Measurements from ENCODE around the gene CCDC146.

CCDC146 gene

DNA sequence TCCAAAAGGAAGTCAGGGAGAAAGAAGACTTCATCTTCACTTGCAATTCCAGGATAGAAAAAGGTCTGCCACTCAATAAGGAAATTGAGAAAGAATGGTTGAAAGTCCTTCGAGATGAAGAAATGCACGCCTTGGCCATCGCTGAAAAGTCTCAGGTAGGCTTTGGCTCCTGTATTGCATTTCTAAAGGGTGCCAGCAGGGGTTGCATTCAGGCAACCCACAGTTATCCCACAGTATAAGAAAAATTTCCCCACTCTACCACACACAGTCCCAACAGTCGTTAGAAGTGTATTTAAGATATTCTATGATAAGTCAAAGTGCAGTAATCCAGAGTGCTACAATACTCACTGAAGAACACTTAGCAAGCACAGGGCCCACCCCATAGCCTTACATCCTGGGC, 170.6 kb downstream of the CCDC146 start:
- no peak for DNase-seq

DNA sequence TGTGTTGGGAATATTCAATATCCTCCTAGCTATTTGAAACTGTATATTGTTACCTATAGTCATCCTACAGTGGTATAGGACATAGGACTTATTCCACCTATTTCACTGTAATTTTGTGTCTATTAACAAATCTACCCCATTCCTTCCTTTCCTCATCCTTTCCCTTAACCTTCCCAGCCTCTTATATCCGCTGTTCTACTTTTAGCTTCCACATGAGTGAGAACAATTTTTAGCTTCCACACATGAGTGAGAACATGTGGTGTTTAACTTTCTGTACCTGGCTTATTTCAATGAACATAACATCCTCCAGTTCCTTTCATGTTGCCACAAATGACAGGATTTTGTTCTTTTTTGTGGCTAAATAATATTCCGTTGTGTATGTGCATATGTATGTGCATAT, 173.1 kb downstream of the CCDC146 start:
- no peak for DNase-seq

DNA sequence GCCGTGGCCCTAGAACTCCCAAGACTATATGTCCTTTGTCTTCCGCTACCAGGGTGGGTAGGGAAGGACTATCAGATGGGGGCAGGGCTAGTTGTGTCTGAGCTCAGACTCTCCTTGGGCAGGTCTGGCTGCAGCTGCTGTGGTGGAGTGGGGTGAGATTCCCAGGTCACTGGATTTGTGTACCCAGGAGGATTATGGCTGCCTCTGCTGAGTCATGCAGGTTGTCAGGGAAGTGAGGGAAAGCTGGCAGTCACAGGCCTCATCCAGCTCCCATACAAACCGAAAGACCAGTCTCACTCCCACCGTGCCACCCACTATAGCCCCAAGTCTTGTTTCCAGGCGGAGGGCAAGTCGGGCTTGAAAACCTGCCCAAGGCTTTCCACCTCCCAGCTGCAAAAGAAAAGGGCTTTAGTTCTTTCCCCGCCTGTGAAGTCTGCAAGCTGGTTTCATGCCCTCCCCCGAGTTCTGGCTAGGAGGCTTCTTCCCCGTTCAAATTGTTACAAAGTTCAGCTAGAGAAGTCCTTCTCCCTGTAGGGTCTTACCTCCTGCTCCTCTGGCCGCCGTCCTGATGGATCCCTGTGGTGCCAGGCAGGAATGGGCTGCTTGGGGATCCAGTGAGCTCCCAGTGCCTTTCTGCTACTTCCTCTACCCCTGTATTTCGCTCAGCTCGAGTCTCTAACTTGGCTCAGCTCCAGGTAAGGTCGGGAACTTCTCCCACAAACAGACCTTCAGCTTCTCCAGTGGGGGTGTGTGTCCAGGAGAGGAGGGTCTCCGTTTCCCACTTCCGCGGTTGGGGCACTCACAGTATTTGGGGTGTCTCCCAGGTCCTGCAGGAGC, 184.0 kb downstream of the CCDC146 start:
- DNase-seq, result no peak

DNA sequence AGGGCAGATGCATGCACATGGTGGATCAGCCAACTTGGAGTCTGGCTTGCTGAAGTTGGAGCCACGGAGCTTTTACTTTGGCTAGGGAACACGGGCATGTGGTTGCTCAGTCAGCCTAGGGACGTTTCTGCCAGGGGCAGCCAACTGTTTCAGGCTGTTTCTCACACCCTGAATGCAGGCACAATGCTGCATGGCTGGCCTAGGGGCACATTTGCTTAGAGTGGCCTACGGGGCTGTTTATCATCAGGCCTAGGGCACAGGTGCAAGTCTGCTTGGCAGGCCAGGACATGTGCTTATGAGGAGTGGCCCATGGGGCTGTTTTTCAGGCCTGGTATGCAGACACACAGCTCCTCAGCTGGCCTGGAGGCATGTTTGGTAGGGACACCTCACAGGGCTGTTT, 186.4 kb downstream of the CCDC146 start:
- DNase-seq, result no peak

DNA sequence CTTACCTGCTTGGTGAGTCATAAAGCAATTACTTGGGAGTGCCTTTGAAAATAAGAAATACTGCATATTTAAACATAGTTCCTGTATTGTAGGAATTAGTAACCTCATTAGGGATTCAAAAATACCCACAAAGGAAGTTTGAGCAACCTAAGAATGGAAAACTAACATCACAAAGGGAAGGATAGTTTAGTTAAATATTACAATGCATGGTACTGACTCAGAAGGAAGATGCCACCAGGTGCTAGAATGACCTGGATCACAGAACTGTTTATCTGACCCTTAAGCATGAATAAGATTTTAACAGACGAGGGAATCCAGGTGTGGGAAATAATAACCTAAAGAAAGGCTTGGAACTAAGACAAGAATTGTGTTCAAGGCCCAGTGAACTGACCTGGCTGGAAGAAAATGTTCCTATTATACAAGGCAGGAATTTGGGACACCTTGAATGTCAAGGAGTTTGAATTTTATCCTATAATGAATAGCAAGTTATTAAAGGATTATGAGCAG, 187.4 kb downstream of the CCDC146 start:
- DNase-seq, result no peak

DNA sequence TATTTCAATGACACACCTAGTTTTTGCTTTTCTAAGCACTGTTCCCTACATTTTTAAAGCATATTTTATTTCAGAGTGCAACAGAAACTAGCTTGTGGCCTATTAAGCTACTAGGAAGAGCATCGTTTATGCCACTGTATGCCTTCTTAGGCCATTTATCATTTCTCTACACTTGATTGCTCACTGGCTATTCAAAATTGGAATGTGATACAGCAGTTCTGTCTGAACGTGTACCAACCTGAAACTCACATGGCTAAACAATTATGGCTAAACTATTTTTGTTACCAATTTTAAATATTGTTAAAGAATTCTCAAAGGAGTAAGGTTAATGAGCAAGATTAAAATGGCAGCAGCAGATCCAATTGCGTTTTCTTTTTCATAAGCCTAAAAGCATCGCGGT, 188.6 kb downstream of the CCDC146 start:
- DNase-seq, result peak in 1 of 3 experiments; percentile 29

DNA sequence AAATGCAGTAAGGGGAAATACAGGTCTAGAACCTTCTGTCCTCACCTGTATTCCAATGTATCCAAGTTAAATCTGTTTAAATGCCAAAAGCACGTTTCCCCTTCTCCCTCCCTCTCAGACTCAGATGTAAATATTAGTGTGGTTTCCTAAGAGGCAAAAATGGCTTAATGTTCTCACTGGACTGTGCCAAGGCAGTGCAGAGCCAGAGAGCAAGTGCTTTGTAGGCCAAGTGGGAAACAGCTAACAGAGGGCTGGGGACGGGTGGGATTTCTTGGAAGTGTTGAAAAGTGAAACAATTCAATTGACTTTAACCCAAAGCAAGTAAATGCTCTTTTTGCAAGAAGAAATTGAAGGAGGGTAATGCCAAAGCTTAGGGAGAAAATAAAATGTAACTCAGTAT, 190.7 kb downstream of the CCDC146 start:
- DNase-seq, result no peak

DNA sequence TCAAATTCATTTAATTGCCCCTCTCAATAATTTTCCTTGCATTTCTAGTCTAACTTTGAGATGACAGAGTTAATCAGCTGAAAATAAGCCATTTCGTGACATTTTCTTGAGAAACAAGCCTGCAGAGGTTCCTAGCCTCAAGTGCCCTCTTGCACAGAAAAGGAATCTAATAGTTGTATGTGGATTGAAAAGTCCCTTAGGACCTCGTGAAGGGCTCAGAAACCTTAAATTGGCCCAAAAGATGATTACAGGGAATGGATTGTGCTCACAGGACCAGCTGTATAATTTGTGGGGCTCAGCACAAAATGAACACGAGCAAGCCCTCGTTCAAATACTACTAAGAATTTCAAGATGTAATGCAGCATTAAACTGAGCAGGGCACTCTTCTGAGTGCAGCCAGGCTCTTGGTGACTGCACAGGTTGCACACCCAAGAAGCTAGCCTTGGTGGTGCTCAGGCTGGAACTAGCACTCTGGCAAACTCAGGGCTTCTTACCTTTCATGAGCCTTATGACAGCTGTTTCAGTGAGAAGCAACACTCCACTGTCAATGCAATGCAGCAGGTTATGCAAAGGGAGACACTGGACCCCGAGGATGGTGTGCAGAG, 191.6 kb downstream of the CCDC146 start:
- no peak for DNase-seq

DNA sequence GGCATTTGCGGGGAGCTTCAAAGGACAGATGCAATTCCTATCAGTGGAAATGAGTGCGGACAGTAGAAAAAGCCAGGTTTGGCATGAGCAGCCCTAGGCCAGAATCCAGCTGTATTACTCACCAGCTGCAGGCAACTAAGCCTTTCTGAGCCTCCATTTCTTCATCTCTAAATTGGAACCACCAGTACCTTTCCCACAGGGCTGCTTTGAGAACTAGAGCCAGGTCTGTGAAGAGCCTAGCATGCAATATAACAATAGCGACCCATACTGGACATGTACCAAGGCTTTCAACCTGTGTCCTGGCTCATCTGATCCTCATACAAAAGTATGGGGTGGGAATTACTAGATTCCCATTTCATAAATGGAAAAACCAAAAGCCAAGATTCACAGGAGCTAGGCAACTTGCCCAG, 192.8 kb downstream of the CCDC146 start:
- DNase-seq, result peak in 1 of 3 experiments; percentile 7

DNA sequence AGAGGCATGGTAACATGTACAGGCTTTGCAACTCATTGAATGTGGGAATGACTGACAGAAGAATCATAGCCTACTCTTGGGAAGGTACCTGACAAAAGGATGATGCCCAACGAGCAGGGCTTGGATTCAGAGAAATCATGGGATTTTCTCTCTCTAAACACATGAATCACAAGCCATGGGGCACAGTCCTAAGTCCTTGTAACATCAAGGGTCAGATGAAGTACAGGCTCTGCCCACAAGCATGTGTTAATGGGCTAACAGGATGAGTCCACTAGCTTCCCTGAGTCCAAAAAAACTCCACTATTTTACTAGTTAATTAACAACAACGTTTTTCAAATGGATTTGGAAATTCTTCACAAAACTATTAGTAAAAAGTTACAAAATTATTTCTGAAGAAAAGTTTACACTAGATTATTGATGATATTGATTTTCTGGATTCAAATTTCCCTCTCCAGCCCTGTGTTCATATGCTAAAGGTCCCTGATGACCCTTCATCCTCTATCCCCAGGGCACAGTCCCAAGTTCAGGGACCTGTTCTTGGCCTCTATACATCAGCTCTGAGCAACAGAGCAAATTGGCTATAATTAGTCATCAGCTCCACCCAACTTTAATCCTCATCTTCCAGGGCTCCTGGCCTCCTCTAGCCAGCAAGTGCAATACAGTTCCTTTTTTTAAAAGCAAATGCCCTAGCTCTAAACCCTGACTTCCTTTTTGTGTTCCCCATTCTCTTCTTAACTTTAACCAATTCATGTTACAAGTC, 194.0 kb downstream of the CCDC146 start:
- DNase-seq, result no peak

DNA sequence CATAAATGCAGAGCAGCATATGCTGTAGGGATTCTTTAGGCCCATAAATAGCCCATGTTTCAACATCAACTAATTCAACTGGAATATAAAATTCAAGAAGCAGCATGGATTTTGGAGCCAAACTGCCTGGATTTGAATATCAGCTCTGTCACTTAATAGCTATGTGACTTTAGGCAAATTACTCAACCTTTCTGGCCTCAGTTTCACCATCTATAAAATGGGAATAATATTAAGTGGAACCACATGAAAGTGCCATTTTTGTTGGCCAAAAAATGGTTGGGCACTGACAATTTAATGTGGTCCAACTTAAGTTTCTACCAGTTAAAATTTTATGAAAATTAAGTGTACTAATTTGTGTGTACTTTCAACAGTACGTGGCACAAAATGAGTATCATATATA, 195.6 kb downstream of the CCDC146 start:
- DNase-seq, result no peak

DNA sequence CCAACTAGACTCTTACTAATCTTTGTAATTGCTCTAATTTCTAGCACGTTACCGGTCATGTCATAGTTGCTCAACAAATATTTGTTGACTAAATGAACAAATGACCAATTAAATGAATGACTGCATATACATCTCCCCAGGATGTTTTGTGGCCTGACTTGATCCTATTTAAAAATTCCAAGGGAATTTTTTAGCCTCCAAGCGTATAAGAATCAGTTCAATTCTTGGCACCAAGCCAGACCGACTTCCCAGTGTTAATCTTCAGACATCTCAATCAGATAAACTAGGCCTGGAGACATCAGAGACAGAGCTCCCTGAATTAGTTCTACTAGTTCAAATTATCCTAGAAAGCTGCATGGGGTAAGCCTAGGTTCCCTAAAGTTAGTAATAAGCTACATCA, 197.7 kb downstream of the CCDC146 start:
- DNase-seq, result no peak

DNA sequence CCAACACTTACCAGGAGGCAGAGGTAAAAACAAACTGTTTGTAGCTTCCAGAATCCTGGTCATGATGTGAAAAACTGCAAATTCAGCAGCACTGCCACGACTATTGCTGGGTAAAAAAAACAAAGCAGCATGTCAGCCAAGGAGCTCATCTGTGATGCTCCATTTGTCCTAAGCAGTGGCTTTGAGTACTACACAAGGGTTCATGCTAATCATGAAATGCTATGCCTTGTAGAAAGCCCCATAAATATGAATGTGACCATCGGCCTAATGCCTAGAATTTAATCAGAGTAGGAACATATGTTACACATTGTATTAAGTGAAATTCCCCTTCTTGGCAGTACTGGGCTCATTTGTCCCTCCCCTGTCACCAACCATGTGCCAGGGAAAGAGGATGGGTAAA, 198.3 kb downstream of the CCDC146 start:
- DNase-seq, result no peak

DNA sequence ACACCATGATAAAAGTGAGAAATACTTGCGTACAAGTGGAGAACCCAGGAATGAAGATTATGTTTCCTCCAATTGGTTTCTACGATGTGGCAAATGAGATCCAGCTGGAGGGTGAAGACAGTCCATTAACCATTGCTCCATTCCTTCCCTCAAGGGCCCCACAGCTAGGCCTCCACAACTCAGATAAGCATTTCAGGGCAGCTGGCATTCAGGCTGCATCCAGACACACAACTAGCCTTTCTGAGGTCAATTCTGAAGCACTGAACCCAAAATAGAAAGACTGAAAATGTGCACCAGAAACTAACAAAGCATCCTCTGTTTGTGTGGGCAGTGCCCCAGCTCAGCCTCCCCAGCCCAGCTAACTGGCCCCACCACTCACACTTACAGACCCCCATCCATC, 198.9 kb downstream of the CCDC146 start:
- no peak for DNase-seq

DNA sequence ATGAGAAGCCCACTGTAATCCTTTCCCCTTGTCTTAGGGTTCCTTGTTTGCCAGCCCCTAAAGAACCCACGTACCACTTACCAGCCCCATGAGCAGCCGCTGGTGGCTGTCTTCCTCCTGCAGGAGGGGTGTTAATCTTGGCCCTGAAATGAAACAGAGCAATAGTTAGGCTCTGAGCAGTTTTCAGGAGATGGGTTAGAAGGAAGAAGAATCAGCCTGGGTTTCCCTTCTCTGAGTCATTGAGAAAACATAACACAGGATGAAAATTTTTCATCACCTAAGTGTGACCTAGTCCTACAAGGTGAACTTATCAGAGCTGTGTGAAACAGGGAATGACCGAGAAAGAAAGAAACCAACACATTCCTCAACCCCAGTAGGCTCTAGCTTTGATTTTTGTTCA, 203.7 kb downstream of the CCDC146 start:
- no peak for DNase-seq

DNA sequence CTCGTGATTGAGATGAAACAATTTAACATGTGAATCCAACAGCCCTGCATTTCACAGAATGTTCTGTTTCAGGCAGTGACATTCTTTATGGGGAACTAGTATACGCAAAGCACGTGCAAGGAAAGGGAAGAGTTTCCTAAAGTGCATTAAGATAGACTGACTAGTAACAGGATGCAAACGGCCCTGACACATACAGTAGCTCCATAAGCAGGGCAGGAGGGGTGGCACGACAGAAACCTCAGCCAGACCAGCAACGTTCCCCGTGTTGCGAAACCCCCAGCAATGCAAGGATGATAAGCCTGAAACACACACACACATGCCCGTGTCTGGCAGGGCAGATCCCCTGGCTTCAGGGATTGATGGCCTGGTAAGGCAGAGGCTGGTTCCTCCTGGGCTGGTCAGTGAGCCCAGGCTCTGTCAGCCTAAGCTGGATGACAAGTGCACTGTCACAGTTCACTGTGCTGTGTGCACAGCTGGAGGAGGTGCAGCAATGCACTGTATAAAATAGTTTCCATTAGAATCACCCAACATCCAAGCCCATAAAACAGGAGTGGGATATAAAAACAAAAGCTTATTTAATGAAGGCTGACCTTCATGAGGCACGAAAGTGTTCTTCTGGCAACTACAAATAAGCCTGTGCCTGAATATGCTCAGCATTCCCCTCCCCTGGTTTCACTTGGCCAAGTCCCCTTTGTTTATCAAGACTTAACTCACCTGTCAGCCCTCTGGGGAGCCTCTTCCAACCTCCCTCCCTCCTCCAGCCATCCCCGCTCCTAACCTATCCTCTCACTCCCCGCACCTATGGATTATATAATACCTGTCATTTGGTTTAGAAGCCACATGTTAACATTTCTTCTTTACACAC, 204.9 kb downstream of the CCDC146 start:
- peak; percentile 16 to 55 (median 41) for DNase-seq

DNA sequence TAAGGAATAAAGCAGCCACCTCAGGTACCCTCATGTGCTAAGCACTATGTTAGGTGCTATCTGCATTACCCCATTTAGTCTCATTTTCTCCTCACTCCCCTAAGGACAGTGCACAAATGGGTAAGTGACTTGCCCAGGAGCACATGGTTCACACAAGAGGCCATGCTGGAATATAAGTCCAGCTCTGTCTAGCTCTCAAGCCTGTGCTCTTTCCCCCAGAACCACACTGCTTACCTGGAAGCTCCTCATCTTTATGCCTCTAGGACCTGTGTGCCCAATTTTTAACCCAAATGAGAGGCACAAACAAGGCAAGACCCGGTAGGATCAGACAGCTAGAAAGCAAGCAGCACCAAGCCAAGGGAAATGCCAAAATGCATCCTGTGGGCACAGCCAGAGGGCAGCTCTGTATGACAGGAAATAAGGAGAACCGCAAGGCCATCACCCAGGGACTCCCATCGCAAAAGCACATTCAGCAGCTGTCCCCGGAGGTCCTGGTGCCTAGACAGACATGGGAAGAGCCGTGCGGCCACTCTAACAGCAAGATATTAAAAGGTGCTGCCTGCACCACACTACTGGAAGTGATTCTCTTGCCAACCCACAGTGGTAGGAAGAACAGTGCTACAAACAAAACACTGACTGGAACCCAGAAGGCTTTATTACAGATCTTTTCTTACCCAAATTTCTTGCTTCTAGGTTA, 205.7 kb downstream of the CCDC146 start:
- DNase-seq, result no peak

DNA sequence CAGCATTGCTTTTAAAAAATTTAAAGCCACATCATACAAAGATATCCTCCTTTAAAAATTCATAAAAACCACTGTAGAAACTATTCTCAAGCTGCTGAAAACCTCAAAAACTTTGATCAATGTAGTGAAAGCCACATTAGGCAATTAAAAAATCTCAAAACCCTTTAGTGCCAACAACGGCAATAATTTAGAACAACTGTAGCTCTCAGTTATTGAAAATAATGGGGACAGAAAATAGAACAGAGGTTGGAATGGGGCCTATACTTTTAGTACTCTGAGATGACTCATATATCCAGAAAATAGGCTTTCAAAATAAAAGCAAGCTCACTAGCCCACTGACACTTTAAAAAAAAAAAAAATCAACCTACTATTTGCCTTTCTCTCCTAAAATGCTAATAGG, 206.3 kb downstream of the CCDC146 start:
- DNase-seq, result no peak

DNA sequence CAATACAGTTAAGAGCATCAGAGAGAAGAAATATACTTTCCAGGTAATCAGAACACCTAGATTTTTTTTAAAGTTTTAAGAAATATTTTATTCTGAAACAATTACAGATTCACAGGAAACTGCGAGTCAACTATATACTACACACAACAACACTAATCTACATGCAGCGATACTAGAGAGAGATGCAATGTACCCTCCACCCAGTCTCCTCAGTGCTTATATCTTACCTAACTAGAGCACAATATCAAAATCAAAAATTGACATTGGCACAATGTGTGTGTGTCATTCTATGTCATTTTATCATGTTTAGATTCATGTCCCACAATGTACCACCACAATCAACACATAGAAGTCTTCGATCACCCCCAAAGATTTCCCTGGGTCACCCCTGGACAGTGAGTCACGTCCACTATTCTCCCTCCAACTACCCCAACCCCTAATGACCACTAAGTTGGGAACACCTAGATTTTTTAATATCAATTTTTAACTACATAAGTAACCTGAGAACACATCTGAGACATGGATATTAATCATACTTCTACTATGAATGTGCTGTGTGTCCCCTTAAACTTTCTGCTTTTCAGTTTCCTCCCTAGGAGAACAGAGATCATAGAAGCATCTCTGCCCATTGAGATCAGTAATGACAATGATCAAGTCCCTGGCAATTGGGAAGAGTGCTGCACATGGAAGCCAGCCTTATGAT, 207.2 kb downstream of the CCDC146 start:
- no peak for DNase-seq

DNA sequence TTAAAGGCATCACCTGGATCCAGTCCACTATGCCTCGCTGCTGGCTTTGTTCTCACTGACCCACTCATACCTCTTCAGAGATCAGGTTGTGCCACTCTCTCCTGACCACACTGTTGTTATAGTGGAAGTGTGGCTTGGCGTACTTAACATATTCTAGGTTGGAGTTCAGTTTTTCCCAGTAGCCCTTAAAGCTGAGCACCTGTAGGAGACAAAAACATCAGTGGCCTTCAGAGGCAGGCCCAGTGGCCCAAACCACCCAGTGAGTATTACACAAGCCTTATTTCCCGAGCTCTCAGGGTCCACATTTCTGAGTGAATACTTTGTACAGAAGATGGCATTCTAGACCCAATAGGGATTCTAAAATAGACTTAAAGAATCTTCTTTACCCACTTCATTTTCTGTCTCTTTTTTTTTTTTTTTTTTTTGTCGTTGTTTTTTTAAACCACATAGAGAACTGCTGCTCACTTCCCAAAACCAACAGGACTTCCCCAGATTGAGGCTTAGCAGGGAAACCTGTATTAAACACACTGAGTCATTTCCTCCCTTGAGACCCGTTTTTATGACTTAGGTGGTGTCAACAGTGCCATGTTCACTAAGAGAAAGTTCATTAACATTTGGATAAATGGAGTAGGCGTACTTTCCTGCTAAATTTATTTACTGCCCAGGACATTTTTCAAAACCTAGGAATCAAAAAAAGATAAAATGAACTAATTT, 207.9 kb downstream of the CCDC146 start:
- no peak for DNase-seq

Data from NCI-H1417 (cell line).